Motor neuron (in vitro differentiated cells): ENCODE results near the gene OLR1. TPM values are rescaled to one million over a fixed set of nuclear protein-coding genes. Genes with fewer than 3 reads are reported as not detected.
A peak's percentile ranks its signal among the peaks of the same experiment; 100 is the strongest.

ENCODE experiments used
- ATAC-seq, 8 experiments: fragments of 200-7000 bp; cut with Tn5 transposase; replicated peaks in 6 of 8; 2 replicates each; pipeline ENCODE4 v1.8.0; 2021; ENCODE audit warnings: mild to moderate bottlenecking in 8 of 8, moderate library complexity in 8 of 8
- H3K27ac ChIP-seq, 2 donors: fragments of 250-450 bp; sonication (Bioruptor Pico); 2 replicates each; pipeline ENCODE4 v1.9.0; 2021; ENCODE audit warnings: antibody characterized with exemption in 2 of 2, mild to moderate bottlenecking in 2 of 2, moderate library complexity in 1 of 2
- H3K4me1 ChIP-seq, 2 donors: fragments of 250-450 bp; sonication (Bioruptor Pico); replicated peaks in 1 of 2; 2 replicates each; pipeline ENCODE4 v1.6.1; 2021; ENCODE audit warnings: antibody characterized with exemption in 2 of 2, mild to moderate bottlenecking in 2 of 2, moderate library complexity in 1 of 2
- H3K4me3 ChIP-seq, 5 donors: fragments of 250-450 bp; sonication (Bioruptor Pico); 2 replicates each; pipeline ENCODE4 v1.9.0; 2021; ENCODE audit warnings: antibody characterized with exemption in 5 of 5, mild to moderate bottlenecking in 5 of 5, moderate library complexity in 4 of 5
- WGBS, 10 experiments: fragments of 450-650 bp; shearing (Covaris generic); methylation state at CpG; one replicate each; pipeline ENCODE4 v1.0.0; 2022; 5-methylcytosine and 5-hydroxymethylcytosine counted together
- in situ Hi-C, 9 experiments: fragments of 400-800 bp; cut with MboI; loops; one replicate each; pipeline ENCODE4 v1.15.0; 2021; ENCODE audit warnings: low sequenced_read_pairs in 9 of 9, low pct_unique_long_range_greater_than_20kb in 2 of 9; ENCODE audit not compliant: unreplicated experiment in 9 of 9
- total RNA-seq, 8 experiments: library from RNA; unstranded; fragments of 300-600 nt; gene quantifications; 2 replicates each; pipeline versions ENCODE4 v1.2.3 to v1.2.4, GENCODE V29; 2022

OLR1 gene
- total RNA-seq, 8 experiments from 2014 or later = 0.47 to 1.4 TPM; not detected in 6

- peaks cover 0 to 5% of the 10 kb centered on the region in 2 donors for H3K4me1 ChIP-seq
- H3K27ac ChIP-seq = no peak overlapping the region
- 44 to 100% (median 85%) methylated on average over 1 to 4 of the region's 4 CpGs; no CpG with 5 or more reads in 1 of the 10 experiments for WGBS, 10 experiments
- no peak for ATAC-seq
- H3K4me3 ChIP-seq = no peak overlapping the region
- in situ Hi-C loops = loop anchor here in 6 of 9 experiments (25.0 kb wide), 5 partner anchors 98 to 798 kb away; partner anchors contain the start of genes CLECL1 (in 3 of the 6), CLEC2A (in 2 of the 6) and CLEC9A (in 2 of the 6)
Observed at GRCh38 chr12:10135126-10135525, 36.8 kb downstream of the OLR1 start.

- in situ Hi-C loops = loop anchor here in 6 of 9 experiments (5.0 to 25.0 kb wide), 6 partner anchors 96 to 796 kb away; partner anchors contain the start of genes CLEC9A (in 3 of the 6), CLECL1 (in 3 of the 6) and CLEC2A (in 2 of the 6)
- Histone ChIP-seq H3K4me3 (no peak overlapping the region), H3K27ac (no peak overlapping the region), H3K4me1 (peaks cover 0 to 5% of the 10 kb centered on the region in 2 donors)
- WGBS, 10 experiments = 0 to 83% (median 42%) methylated on average over 1 to 6 of the region's 6 CpGs; no CpG with 5 or more reads in 1 of the 10 experiments
- no peak for ATAC-seq
Observed at GRCh38 chr12:10132850-10133370, 39.0 kb downstream of the OLR1 start.

- peak in 1 of 8 experiments; percentile 44 for ATAC-seq
- Histone ChIP-seq H3K4me1 (peaks cover 0 to 5% of the 10 kb centered on the region in 2 donors), H3K4me3 (no peak overlapping the region), H3K27ac (no peak overlapping the region)
- in situ Hi-C loops = loop anchor here in 6 of 9 experiments (5.0 to 25.0 kb wide), 6 partner anchors 94 to 794 kb away; partner anchors contain the start of genes CLEC9A (in 3 of the 6), CLECL1 (in 3 of the 6) and CLEC2A (in 2 of the 6)
- 17 to 74% (median 43%) methylated on average over 1 to 2 of the region's 2 CpGs; no CpG with 5 or more reads in 1 of the 10 experiments for WGBS, 10 experiments
Observed at GRCh38 chr12:10131111-10131690, 40.7 kb downstream of the OLR1 start.

- ATAC-seq = no peak
Observed at GRCh38 chr12:10130042-10130441, 41.9 kb downstream of the OLR1 start, which contains the start of gene CLEC7A. Gene CLEC7A (minus strand): TSS chr12:10130199. CDS start chr12:10130082, 117 bp downstream.

GRCh38 chr12:10128687-10129086 lies 43.2 kb downstream of the OLR1 start:
- peak in 2 of 8 experiments; percentile 47 to 48 for ATAC-seq
- in situ Hi-C loops = loop anchor here in 6 of 9 experiments (25.0 kb wide), 5 partner anchors 91 to 791 kb away; partner anchors contain the start of genes CLECL1 (in 3 of the 6), CLEC2A (in 2 of the 6) and CLEC9A (in 2 of the 6)
- no peak overlapping the region for H3K27ac ChIP-seq
- H3K4me3 ChIP-seq = no peak overlapping the region
- H3K4me1 ChIP-seq = peaks cover 0 to 5% of the 10 kb centered on the region in 2 donors
- WGBS, 10 experiments = 32 to 100% (median 72%) methylated on average over 2 to 5 of the region's 5 CpGs

More at GRCh38 chr12:10130042-10130441, 41.9 kb downstream of the OLR1 start, which contains the start of gene CLEC7A:
- Histone ChIP-seq H3K4me1 (peaks cover 0 to 5% of the 10 kb centered on the region in 2 donors), H3K27ac (no peak within 1 kb of the TSS), H3K4me3 (no peak within 1 kb of the TSS)
- WGBS, 10 experiments = 40 to 100% (median 85%) methylated on average over 1 of the region's 1 CpG; no CpG with 5 or more reads in 4 of the 10 experiments
- in situ Hi-C loops = loop anchor here in 6 of 9 experiments (5.0 to 25.0 kb wide), 6 partner anchors 93 to 793 kb away; partner anchors contain the start of genes CLEC9A (in 3 of the 6), CLECL1 (in 3 of the 6) and CLEC2A (in 2 of the 6)

- Histone ChIP-seq H3K4me3 (no peak overlapping the region), H3K4me1 (no peaks in the 10 kb centered on the region), H3K27ac (no peak overlapping the region)
- in situ Hi-C loops = loop anchor here in 6 of 9 experiments (25.0 kb wide), 5 partner anchors 89 to 789 kb away; partner anchors contain the start of genes CLECL1 (in 3 of the 6), CLEC2A (in 2 of the 6) and CLEC9A (in 2 of the 6)
- no peak for ATAC-seq
- 25 to 100% (median 89%) methylated on average over 1 of the region's 1 CpG; no CpG with 5 or more reads in 7 of the 10 experiments for WGBS, 10 experiments
Observed at GRCh38 chr12:10126413-10126812, 45.5 kb downstream of the OLR1 start.

- in situ Hi-C loops = no loop called here
- no peak for ATAC-seq
Observed at GRCh38 chr12:10122689-10123088, 49.2 kb downstream of the OLR1 start.

GRCh38 chr12:10121278-10121677 lies 50.7 kb downstream of the OLR1 start:
- Histone ChIP-seq H3K27ac (no peak overlapping the region), H3K4me1 (no peaks in the 10 kb centered on the region), H3K4me3 (no peak overlapping the region)
- 39 to 88% (median 77%) methylated on average over 4 to 7 of the region's 7 CpGs for WGBS, 10 experiments
- no peak for ATAC-seq
- in situ Hi-C loops = no loop called here

More at GRCh38 chr12:10122689-10123088, 49.2 kb downstream of the OLR1 start:
- H3K4me3 ChIP-seq = no peak overlapping the region
- WGBS, 10 experiments = 44 to 100% (median 62%) methylated on average over 1 to 4 of the region's 4 CpGs; no CpG with 5 or more reads in 2 of the 10 experiments
- no peaks in the 10 kb centered on the region for H3K4me1 ChIP-seq
- H3K27ac ChIP-seq = no peak overlapping the region

GRCh38 chr12:10119066-10119465 lies 52.9 kb downstream of the OLR1 start:
- in situ Hi-C loops = no loop called here
- 55 to 100% (median 84%) methylated on average over 2 to 3 of the region's 3 CpGs; no CpG with 5 or more reads in 1 of the 10 experiments for WGBS, 10 experiments

GRCh38 chr12:10115890-10116289 lies 56.0 kb downstream of the OLR1 start:
- in situ Hi-C loops = no loop called here

More at GRCh38 chr12:10119066-10119465, 52.9 kb downstream of the OLR1 start:
- ATAC-seq = peak in 2 of 8 experiments; percentile 22 to 62
- no peak overlapping the region for H3K27ac ChIP-seq
- H3K4me3 ChIP-seq = no peak overlapping the region
- no peaks in the 10 kb centered on the region for H3K4me1 ChIP-seq

GRCh38 chr12:10115311-10115710 lies 56.6 kb downstream of the OLR1 start:
- WGBS, 10 experiments = 52 to 100% (median 79%) methylated on average over 1 to 15 of the region's 15 CpGs
- Histone ChIP-seq H3K27ac (no peak overlapping the region), H3K4me3 (no peak overlapping the region), H3K4me1 (no peaks in the 10 kb centered on the region)
- in situ Hi-C loops = no loop called here
- no peak for ATAC-seq

More at GRCh38 chr12:10115890-10116289, 56.0 kb downstream of the OLR1 start:
- no peak overlapping the region for H3K4me3 ChIP-seq
- ATAC-seq = no peak
- no peaks in the 10 kb centered on the region for H3K4me1 ChIP-seq
- no peak overlapping the region for H3K27ac ChIP-seq
- 54 to 93% (median 82%) methylated on average over 3 to 7 of the region's 7 CpGs for WGBS, 10 experiments

- 0 to 89% (median 31%) methylated on average over 1 of the region's 1 CpG for WGBS, 10 experiments
Observed at GRCh38 chr12:10113920-10114319, 58.0 kb downstream of the OLR1 start.

GRCh38 chr12:10113075-10113474 lies 58.9 kb downstream of the OLR1 start:
- in situ Hi-C loops = no loop called here

More at GRCh38 chr12:10113920-10114319, 58.0 kb downstream of the OLR1 start:
- in situ Hi-C loops = no loop called here
- no peak overlapping the region for H3K27ac ChIP-seq
- H3K4me3 ChIP-seq = no peak overlapping the region
- no peaks in the 10 kb centered on the region for H3K4me1 ChIP-seq
- ATAC-seq = no peak

More at GRCh38 chr12:10113075-10113474, 58.9 kb downstream of the OLR1 start:
- Histone ChIP-seq H3K4me1 (no peaks in the 10 kb centered on the region), H3K4me3 (no peak overlapping the region), H3K27ac (no peak overlapping the region)
- WGBS, 10 experiments = 54 to 100% (median 92%) methylated on average over 1 of the region's 1 CpG; no CpG with 5 or more reads in 1 of the 10 experiments
- ATAC-seq = no peak
